ENCODE results near the gene AZU1.

The AZU1 gene

DNA sequence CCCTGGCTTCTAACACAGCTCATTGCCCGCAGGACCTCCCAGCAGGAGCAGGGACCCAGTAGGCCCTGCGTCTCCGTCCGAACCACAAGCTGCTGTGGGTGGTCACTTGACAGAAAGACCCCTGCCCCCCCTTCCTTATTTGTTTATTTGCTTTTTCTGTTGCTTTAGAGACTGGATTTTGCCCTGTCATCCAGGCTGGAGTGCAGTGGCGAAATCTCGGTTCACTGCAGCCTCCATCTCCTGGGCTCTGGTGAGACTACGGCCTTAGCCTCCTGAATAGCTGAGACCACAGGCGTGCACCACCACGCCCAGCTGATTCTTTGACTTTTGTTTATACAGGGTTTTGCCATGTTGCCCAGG, 38.0 kb upstream of the AZU1 start:
- no peaks in the 10 kb centered on the region for H3K36me3 ChIP-seq (ENCODE audit: insufficient read depth, low read length)
- 66% methylated on average over 9 of the region's 9 CpGs for WGBS
- no peaks in the 10 kb centered on the region for H3K27me3 ChIP-seq (ENCODE audit: insufficient read depth, low read length)
- peaks cover 14% of the 10 kb centered on the region for H3K4me1 ChIP-seq (ENCODE audit: insufficient read depth, low read length)
- H3K4me3 ChIP-seq (ENCODE audit: low read length) = no peak overlapping the region
- H3K27ac ChIP-seq (ENCODE audit: low read depth, low read length) = peak overlapping the region; percentile 82
- no peaks in the 10 kb centered on the region for H3K9me3 ChIP-seq (ENCODE audit: insufficient read depth, low read depth, low read length)
- H3K9ac ChIP-seq (ENCODE audit: low read depth, low read length) = peak overlapping the region; percentile 52

- Histone ChIP-seq H3K4me3 (ENCODE audit: low read length) (no peak overlapping the region), H3K27ac (ENCODE audit: low read depth, low read length) (no peak overlapping the region), H3K36me3 (ENCODE audit: insufficient read depth, low read length) (no peaks in the 10 kb centered on the region), H3K9me3 (ENCODE audit: insufficient read depth, low read depth, low read length) (no peaks in the 10 kb centered on the region), H3K9ac (ENCODE audit: low read depth, low read length) (no peak overlapping the region; the same call in 1 of the 2 replicates), H3K4me1 (ENCODE audit: insufficient read depth, low read length) (peaks cover 14% of the 10 kb centered on the region), H3K27me3 (ENCODE audit: insufficient read depth, low read length) (no peaks in the 10 kb centered on the region)
- WGBS = 91% methylated on average over 26 of the region's 26 CpGs
Observed at GRCh38 chr19:791007-791566, 36.5 kb upstream of the AZU1 start.

- no peak overlapping the region for H3K4me3 ChIP-seq (ENCODE audit: low read length)
- peaks cover 14% of the 10 kb centered on the region for H3K4me1 ChIP-seq (ENCODE audit: insufficient read depth, low read length)
- no peaks in the 10 kb centered on the region for H3K36me3 ChIP-seq (ENCODE audit: insufficient read depth, low read length)
- no peak overlapping the region for H3K27ac ChIP-seq (ENCODE audit: low read depth, low read length)
- no peaks in the 10 kb centered on the region for H3K27me3 ChIP-seq (ENCODE audit: insufficient read depth, low read length)
- 71% methylated on average over 8 of the region's 8 CpGs for WGBS
- no peak overlapping the region for H3K9ac ChIP-seq (ENCODE audit: low read depth, low read length)
- no peaks in the 10 kb centered on the region for H3K9me3 ChIP-seq (ENCODE audit: insufficient read depth, low read depth, low read length)
Observed at GRCh38 chr19:791567-792305, 35.9 kb upstream of the AZU1 start.

DNA sequence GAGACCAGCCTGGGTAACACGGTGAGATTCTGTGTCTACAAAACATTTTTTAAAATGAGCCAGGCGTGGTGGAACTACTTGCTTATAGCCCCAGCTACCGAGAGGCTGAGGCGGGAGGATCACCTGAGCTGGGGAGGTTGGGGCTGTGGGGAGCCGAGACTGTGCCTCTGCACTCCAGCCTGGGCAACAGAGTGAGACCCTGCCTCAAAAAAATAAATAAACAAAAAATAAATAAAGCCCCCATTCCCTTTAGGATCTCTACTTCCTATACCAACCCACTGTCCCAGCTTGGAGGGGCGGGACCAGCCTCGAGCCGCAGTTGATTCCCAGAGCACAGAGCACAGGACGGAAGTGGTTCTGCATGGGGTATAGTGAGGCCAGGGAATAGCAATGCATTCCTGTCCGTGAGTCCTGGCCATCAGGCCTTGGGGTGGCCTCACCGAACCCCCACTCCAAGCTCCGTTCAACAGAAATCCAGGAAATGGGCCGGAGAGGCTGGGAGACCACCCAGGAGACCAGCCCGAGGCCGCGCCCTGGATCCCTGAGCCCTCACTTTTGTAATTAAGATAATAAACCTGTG, 35.2 kb upstream of the AZU1 start:
- Histone ChIP-seq H3K9ac (ENCODE audit: low read depth, low read length) (no peak overlapping the region), H3K36me3 (ENCODE audit: insufficient read depth, low read length) (no peaks in the 10 kb centered on the region), H3K27me3 (ENCODE audit: insufficient read depth, low read length) (no peaks in the 10 kb centered on the region), H3K27ac (ENCODE audit: low read depth, low read length) (no peak overlapping the region), H3K9me3 (ENCODE audit: insufficient read depth, low read depth, low read length) (no peaks in the 10 kb centered on the region), H3K4me1 (ENCODE audit: insufficient read depth, low read length) (peaks cover 14% of the 10 kb centered on the region), H3K4me3 (ENCODE audit: low read length) (no peak overlapping the region)
- 79% methylated on average over 15 of the region's 16 CpGs for WGBS

DNA sequence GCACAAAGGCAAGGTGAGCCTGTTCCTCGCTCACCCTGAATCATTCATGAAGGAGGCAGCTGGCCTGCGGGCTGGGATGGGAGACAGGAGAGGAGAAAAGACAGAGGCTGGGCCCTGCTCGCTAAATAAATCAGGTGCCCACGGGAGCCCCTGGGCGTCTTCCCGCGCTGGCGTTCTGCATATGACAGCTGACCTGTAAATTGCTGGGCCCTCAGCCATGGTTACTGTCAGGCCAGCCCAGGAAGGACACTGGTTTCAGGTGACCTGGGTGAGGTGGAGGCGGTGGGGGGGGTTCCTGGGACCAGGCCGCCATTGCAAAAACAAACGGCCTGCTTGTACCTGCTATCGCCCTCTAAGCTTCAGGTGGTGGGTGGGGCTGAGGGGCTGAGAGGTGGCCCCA, 33.8 kb upstream of the AZU1 start:
- no peak overlapping the region for H3K27ac ChIP-seq (ENCODE audit: low read depth, low read length)
- 94% methylated on average over 12 of the region's 12 CpGs for WGBS
- H3K4me1 ChIP-seq (ENCODE audit: insufficient read depth, low read length) = peaks cover 9% of the 10 kb centered on the region
- no peak overlapping the region for H3K9ac ChIP-seq (ENCODE audit: low read depth, low read length)
- no peaks in the 10 kb centered on the region for H3K36me3 ChIP-seq (ENCODE audit: insufficient read depth, low read length)
- H3K27me3 ChIP-seq (ENCODE audit: insufficient read depth, low read length) = no peaks in the 10 kb centered on the region
- H3K9me3 ChIP-seq (ENCODE audit: insufficient read depth, low read depth, low read length) = no peaks in the 10 kb centered on the region
- no peak overlapping the region for H3K4me3 ChIP-seq (ENCODE audit: low read length)

GRCh38 chr19:795073-795611, 32.5 kb upstream of the AZU1 start:
- Histone ChIP-seq H3K9ac (ENCODE audit: low read depth, low read length) (no peak overlapping the region), H3K9me3 (ENCODE audit: insufficient read depth, low read depth, low read length) (no peaks in the 10 kb centered on the region), H3K4me3 (ENCODE audit: low read length) (no peak overlapping the region), H3K36me3 (ENCODE audit: insufficient read depth, low read length) (peaks cover 10% of the 10 kb centered on the region), H3K4me1 (ENCODE audit: insufficient read depth, low read length) (peaks cover 7% of the 10 kb centered on the region), H3K27ac (ENCODE audit: low read depth, low read length) (no peak overlapping the region; the same call in 1 of the 2 replicates), H3K27me3 (ENCODE audit: insufficient read depth, low read length) (no peaks in the 10 kb centered on the region)
- WGBS = 94% methylated on average over 28 of the region's 28 CpGs

DNA sequence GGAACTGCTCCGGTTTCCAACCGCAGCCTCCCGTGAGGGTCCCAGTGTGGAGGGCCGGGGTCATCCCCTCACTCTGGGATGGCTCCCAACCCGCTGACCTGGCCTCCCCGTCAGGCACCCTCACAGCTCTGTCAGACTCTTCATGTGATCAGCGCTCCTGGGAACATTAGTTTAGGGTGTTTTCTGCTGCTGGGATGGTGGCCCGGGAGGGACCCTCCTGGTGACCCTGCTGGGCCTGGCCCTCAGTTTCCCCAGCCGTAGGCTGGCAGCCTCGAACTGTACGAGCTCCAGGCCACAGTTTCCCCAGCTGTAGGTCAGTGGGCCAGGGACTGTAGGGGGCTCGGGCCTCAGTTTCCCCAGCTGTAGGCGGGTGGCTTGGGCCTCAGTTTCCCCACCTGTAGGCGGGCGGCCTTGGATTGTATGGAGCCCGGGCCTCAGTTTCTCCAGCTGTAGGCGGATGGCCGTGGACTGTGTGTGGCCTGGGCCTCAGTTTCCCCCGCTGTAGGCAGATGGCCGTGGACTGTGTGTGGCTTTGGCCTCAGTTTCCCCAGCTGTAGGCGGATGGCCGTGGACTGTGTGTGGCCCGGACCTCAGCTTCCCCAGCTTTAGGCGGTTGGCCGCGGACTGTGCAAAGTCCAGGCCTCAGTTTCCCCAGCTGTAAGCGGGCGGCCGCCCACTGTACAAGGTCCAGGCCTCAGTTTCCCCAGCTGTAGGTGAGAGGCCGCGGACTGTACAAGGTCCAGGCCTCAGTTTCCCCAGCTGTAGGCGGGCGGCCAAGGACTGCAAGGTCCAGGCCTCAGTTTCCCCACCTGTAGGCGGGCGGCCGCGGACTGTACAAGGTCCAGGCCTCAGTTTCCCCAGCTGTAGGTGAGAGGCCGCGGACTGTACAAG, 31.7 kb upstream of the AZU1 start:
- Histone ChIP-seq H3K36me3 (ENCODE audit: insufficient read depth, low read length) (peaks cover 18% of the 10 kb centered on the region), H3K27ac (ENCODE audit: low read depth, low read length) (no peak overlapping the region; the same call in 1 of the 2 replicates), H3K4me1 (ENCODE audit: insufficient read depth, low read length) (peaks cover 14% of the 10 kb centered on the region), H3K9ac (ENCODE audit: low read depth, low read length) (no peak overlapping the region), H3K9me3 (ENCODE audit: insufficient read depth, low read depth, low read length) (no peaks in the 10 kb centered on the region), H3K27me3 (ENCODE audit: insufficient read depth, low read length) (no peaks in the 10 kb centered on the region), H3K4me3 (ENCODE audit: low read length) (peak overlapping the region; percentile 62)
- 90% methylated on average over 39 of the region's 39 CpGs for WGBS

DNA sequence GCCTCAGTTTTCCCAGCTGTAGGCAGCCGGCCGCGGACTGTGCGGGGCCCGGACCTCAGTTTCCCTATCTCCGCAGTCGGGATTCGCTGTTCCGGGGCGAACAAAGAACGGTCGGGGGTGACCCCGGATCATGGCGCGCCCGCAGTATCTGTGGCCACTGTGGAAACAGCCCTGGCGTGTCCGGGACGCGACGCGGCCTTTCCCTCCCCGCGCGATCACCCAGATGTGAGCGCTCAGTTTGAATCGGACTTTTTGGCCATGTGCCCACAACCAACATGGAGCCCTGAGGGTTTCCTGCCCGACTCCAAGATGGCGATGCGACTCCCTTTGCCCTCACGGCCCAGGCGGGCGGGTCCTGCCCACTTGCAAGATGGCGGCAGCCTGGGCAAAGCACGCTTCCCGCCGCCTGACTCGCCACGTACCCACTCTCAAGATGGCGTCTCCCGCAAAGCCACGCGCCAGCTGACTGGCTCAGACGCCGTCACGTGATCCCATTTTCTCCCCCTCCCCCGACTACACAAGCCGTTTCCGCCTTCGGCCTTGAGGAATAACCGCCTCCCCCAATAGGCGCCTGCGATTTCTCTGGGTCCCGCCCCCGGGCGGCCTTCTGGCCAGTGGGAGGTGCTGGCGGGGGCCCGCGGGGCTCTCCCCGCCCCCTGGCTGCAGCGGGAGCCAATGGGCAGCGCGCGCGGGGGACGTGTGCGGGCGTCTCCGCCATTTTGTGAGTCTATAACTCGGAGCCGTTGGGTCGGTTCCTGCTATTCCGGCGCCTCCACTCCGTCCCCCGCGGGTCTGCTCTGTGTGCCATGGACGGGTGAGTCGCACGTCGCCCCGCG, 30.7 kb upstream of the AZU1 start, which contains the start of gene PTBP1:
Gene PTBP1 (plus strand): TSS at position 761 of the 836 bp plus-strand sequence. CDS start 46 bp downstream, at position 807.
- H3K9me3 ChIP-seq (ENCODE audit: insufficient read depth, low read depth, low read length) = no peaks in the 10 kb centered on the region
- H3K9ac ChIP-seq (ENCODE audit: low read depth, low read length) = peak within 1 kb of the TSS; percentile 98
- peak within 1 kb of the TSS; percentile 99 for H3K4me3 ChIP-seq (ENCODE audit: low read length)
- WGBS = 2% methylated on average over 83 of the region's 83 CpGs
- H3K4me1 ChIP-seq (ENCODE audit: insufficient read depth, low read length) = peaks cover 20% of the 10 kb centered on the region
- peaks cover 28% of the 10 kb centered on the region for H3K36me3 ChIP-seq (ENCODE audit: insufficient read depth, low read length)
- H3K27me3 ChIP-seq (ENCODE audit: insufficient read depth, low read length) = no peaks in the 10 kb centered on the region
- H3K27ac ChIP-seq (ENCODE audit: low read depth, low read length) = peak within 1 kb of the TSS; percentile 97

DNA sequence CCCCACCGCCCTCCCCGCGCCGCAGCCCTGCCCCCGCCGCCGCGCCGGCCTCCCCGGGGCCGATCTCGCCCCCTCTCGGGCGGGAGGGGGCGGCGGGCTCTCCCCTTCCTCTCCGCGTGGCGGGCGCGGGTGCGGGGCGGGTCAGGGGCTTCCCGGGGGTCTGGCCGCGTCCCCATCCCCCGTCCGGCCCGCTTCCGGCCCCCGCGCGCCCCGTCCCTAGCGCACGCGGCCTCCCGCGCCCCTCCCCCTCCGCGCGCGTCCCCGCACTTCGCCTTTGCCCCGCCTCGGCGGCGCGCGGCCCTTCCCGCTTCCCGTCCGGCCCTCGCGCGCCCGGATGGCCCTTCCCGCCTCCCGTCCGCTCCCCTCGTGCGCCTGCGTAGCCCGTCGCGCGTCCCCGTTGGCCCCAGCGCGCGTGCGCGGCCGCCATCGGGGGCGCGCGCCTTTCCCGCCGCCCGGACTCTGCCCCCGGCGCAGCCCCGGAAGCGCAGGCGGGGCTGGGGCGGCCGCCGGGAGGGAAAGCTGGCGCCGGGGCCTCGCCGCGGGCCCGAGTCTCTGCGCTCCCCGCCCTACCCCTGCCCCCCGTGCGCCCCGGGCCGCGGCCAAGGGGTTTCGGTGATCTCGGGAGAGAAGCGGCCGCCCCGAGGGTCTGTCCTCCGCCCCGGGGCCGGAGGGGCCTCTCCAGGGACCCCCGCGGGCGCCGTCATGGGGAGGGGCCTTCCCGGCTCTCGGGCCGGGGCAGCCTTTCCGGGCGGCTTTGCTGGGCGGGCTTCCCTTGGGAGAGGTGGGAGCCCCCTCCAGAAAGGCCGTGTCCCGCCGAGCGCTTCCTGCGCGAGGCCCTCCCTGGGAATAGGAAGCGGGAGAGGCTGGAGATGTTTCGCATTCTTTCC, 29.9 kb upstream of the AZU1 start:
- Histone ChIP-seq H3K27ac (ENCODE audit: low read depth, low read length) (peak overlapping the region; percentile 97), H3K27me3 (ENCODE audit: insufficient read depth, low read length) (no peaks in the 10 kb centered on the region), H3K9me3 (ENCODE audit: insufficient read depth, low read depth, low read length) (no peaks in the 10 kb centered on the region), H3K36me3 (ENCODE audit: insufficient read depth, low read length) (peaks cover 37% of the 10 kb centered on the region), H3K4me1 (ENCODE audit: insufficient read depth, low read length) (peaks cover 22% of the 10 kb centered on the region), H3K9ac (ENCODE audit: low read depth, low read length) (peak overlapping the region; percentile 98), H3K4me3 (ENCODE audit: low read length) (peak overlapping the region; percentile 99)
- WGBS = under 1% methylated on average over 129 of the region's 129 CpGs
